HEK293 (cell line): ENCODE results near the gene FER1L5.

Source experiments
- CTCF ChIA-PET: fragments of 350-600 bp; formaldehyde crosslinking; extraction: SDS; loops from one replicate; lab custom pipeline; 2021; ENCODE audit warnings: antibody characterized with exemption; lab: Yijun Ruan, JAX
- POLR2A ChIA-PET: fragments of 300-600 bp; formaldehyde crosslinking; extraction: SDS; loops from one replicate; lab custom pipeline; 2020; ENCODE audit warnings: antibody characterized with exemption, inconsistent platforms; lab: Yijun Ruan, JAX
- H3K27ac ChIP-seq: fragments of 200-500 bp; sonication (Bioruptor generic); 2 replicates; pipeline ENCODE4 v1.5.1; 2014; ENCODE audit warnings: low read depth, low read length, control low read depth, inconsistent platforms; ENCODE audit errors: extremely low read depth
- H3K36me3 ChIP-seq, 2 experiments: fragments of 200-500 bp in 1 of 2; sonication (Bioruptor generic) in 1 of 2; 1 replicate in 1 of 2; 2 replicates in 1 of 2; pipeline ENCODE4 v1.5.1; 2014 to 2017; ENCODE audit warnings: inconsistent platforms in 2 of 2, low read length in 2 of 2; ENCODE audit not compliant: control insufficient read depth in 2 of 2, insufficient read depth in 1 of 2
- H3K4me1 ChIP-seq: fragments of 200-500 bp; sonication (Bioruptor generic); 2 replicates; pipeline ENCODE4 v1.5.1; 2014; ENCODE audit warnings: mild to moderate bottlenecking, low read length, inconsistent platforms; ENCODE audit not compliant: control insufficient read depth, insufficient read depth
- H3K4me3 ChIP-seq: 2 replicates; pipeline ENCODE4 v1.5.1; 2011; ENCODE audit warnings: low read depth, mild to moderate bottlenecking, control low read depth, low read length, moderate library complexity
- H3K9me3 ChIP-seq: fragments of 200-500 bp; sonication (Bioruptor generic); 2 replicates; pipeline ENCODE4 v1.5.1; 2014; ENCODE audit warnings: low read depth, low read length, inconsistent platforms; ENCODE audit not compliant: control insufficient read depth, insufficient read depth
- ELK4 ChIP-seq: IDR thresholded peaks from 2 replicates; pipeline ENCODE4 v1.6.1; 2011; ENCODE audit warnings: mild to moderate bottlenecking, low read depth, low read length, borderline replicate concordance
- KLF16 ChIP-seq: fragments of 450-650 bp; formaldehyde crosslinking; IDR thresholded peaks from 2 replicates; pipeline ENCODE4 v1.5.1; 2017; ENCODE audit warnings: missing biosample characterization, missing genetic modification characterization
- KLF7 ChIP-seq: fragments of 450-650 bp; formaldehyde crosslinking; IDR thresholded peaks from 2 replicates; pipeline ENCODE4 v1.5.1; 2016; ENCODE audit warnings: missing biosample characterization, missing genetic modification characterization, borderline replicate concordance
- PATZ1 ChIP-seq: fragments of 450-650 bp; formaldehyde crosslinking; IDR thresholded peaks from 2 replicates; pipeline ENCODE4 v1.5.1; 2016; ENCODE audit warnings: missing biosample characterization, missing genetic modification characterization
- PRDM1 ChIP-seq: fragments of 450-650 bp; formaldehyde crosslinking; IDR thresholded peaks from 2 replicates; pipeline ENCODE4; 2016; ENCODE audit warnings: missing biosample characterization, missing genetic modification characterization
- PRDM10 ChIP-seq: fragments of 450-650 bp; formaldehyde crosslinking; IDR thresholded peaks from 2 replicates; pipeline ENCODE4 v1.5.1; 2016; ENCODE audit warnings: missing biosample characterization, missing genetic modification characterization
- REPIN1 ChIP-seq: fragments of 450-650 bp; formaldehyde crosslinking; IDR thresholded peaks from 2 replicates; pipeline ENCODE4 v1.5.1; 2017; ENCODE audit warnings: missing biosample characterization, missing genetic modification characterization, low read depth
- SCRT2 ChIP-seq: fragments of 450-650 bp; formaldehyde crosslinking; IDR thresholded peaks from 2 replicates; pipeline ENCODE4 v1.5.1; 2016; ENCODE audit warnings: missing biosample characterization, missing genetic modification characterization
- SP2 ChIP-seq: fragments of 450-650 bp; formaldehyde crosslinking; IDR thresholded peaks from 2 replicates; pipeline ENCODE4 v1.5.1; 2016; ENCODE audit warnings: missing biosample characterization, missing genetic modification characterization
- ZBTB20 ChIP-seq: fragments of 450-650 bp; formaldehyde crosslinking; IDR thresholded peaks from 2 replicates; pipeline ENCODE4 v1.5.1; 2016; ENCODE audit warnings: missing biosample characterization, missing genetic modification characterization
- ZBTB26 ChIP-seq: fragments of 450-650 bp; formaldehyde crosslinking; optimal IDR thresholded peaks from 2 replicates; pipeline ENCODE3; 2016; ENCODE audit warnings: missing biosample characterization, mild to moderate bottlenecking, missing genetic modification characterization
- ZNF132 ChIP-seq: fragments of 450-650 bp; formaldehyde crosslinking; IDR thresholded peaks from 2 replicates; pipeline ENCODE4 v1.5.1; 2017; ENCODE audit warnings: missing biosample characterization, missing genetic modification characterization, borderline replicate concordance
- ZNF157 ChIP-seq: fragments of 450-650 bp; formaldehyde crosslinking; IDR thresholded peaks from 2 replicates; pipeline ENCODE4 v1.5.1; 2016; ENCODE audit warnings: missing biosample characterization, missing genetic modification characterization
- ZNF398 ChIP-seq: fragments of 450-650 bp; formaldehyde crosslinking; IDR thresholded peaks from 2 replicates; pipeline ENCODE4 v1.5.1; 2017; ENCODE audit warnings: missing biosample characterization, missing genetic modification characterization
- ZNF48 ChIP-seq: fragments of 450-650 bp; formaldehyde crosslinking; IDR thresholded peaks from 2 replicates; pipeline ENCODE4 v1.5.1; 2016; ENCODE audit warnings: missing biosample characterization, missing genetic modification characterization
- ZNF518A ChIP-seq: fragments of 450-650 bp; formaldehyde crosslinking; conservative IDR thresholded peaks from 2 replicates; pipeline ENCODE4 v1.5.1; 2016; ENCODE audit warnings: low read depth, missing biosample characterization, missing genetic modification characterization
- ZNF521 ChIP-seq: fragments of 450-650 bp; formaldehyde crosslinking; IDR thresholded peaks from 2 replicates; pipeline ENCODE4 v1.5.1; 2017; ENCODE audit warnings: missing biosample characterization, mild to moderate bottlenecking, missing genetic modification characterization
- ZNF544 ChIP-seq: fragments of 450-650 bp; formaldehyde crosslinking; IDR thresholded peaks from 2 replicates; pipeline ENCODE4 v1.5.0; 2017; ENCODE audit warnings: missing biosample characterization, missing genetic modification characterization
- ZNF549 ChIP-seq: fragments of 450-650 bp; IDR thresholded peaks from 2 replicates; pipeline ENCODE4 v1.5.1; 2018; ENCODE audit warnings: missing biosample characterization, missing genetic modification characterization, mild to moderate bottlenecking, inconsistent platforms, moderate library complexity
- ZNF654 ChIP-seq: fragments of 450-650 bp; formaldehyde crosslinking; IDR thresholded peaks from 2 replicates; pipeline ENCODE4 v1.5.1; 2016; ENCODE audit warnings: low read depth, missing biosample characterization, missing genetic modification characterization
- ZNF670 ChIP-seq: fragments of 450-650 bp; formaldehyde crosslinking; IDR thresholded peaks from 2 replicates; pipeline ENCODE4 v1.5.1; 2016; ENCODE audit warnings: missing biosample characterization, missing genetic modification characterization, low read depth
- ZNF843 ChIP-seq: fragments of 450-650 bp; formaldehyde crosslinking; IDR thresholded peaks from 2 replicates; pipeline ENCODE4 v1.5.1; 2016; ENCODE audit warnings: missing biosample characterization, missing genetic modification characterization
- ZSCAN23 ChIP-seq: fragments of 450-650 bp; formaldehyde crosslinking; IDR thresholded peaks from 2 replicates; pipeline ENCODE4 v1.5.1; 2016; ENCODE audit warnings: missing biosample characterization, missing genetic modification characterization

Gene FER1L5

GRCh38 chr2:96665083-96665569 lies 22.6 kb downstream of the FER1L5 start:
- POLR2A ChIA-PET: interaction anchor here (0.7 to 1.4 kb wide), 3 partner anchors 27 to 76 kb away, joined by 3 to 7 read pairs (median 4); partner anchors contain the start of gene KANSL3
- Histone ChIP-seq H3K4me3 (no peak overlapping the region), H3K4me1 (no peaks in the 10 kb centered on the region), H3K36me3 (no peaks in the 10 kb centered on the region), H3K9me3 (no peaks in the 10 kb centered on the region), H3K27ac (no peak overlapping the region)
- CTCF ChIA-PET: interaction anchor here (0.6 to 0.7 kb wide), 2 partner anchors 51 to 135 kb away, joined by 3 read pairs; no protein-coding TSS in a partner anchor
- TF ChIP-seq PRDM10 (tag by site-specific recombination) (peak; percentile 84), ZSCAN23 (tag by site-specific recombination) (no peak), ZNF48 (tag by site-specific recombination) (no peak), ZBTB26 (no peak), SP2 (no peak), SCRT2 (no peak), PRDM1 (tag by site-specific recombination) (peak; percentile 73), REPIN1 (tag by site-specific recombination) (no peak), KLF7 (tag by site-specific recombination) (no peak), KLF16 (tag by site-specific recombination) (no peak), ZNF521 (tag by site-specific recombination) (no peak), ZNF549 (no peak), ZNF518A (tag by site-specific recombination) (no peak), ZNF157 (no peak), ZBTB20 (tag by site-specific recombination) (no peak), ELK4 (no peak), ZNF544 (no peak), ZNF670 (tag by site-specific recombination) (no peak), ZNF654 (no peak), PATZ1 (tag by site-specific recombination) (no peak), ZNF398 (0 out of 2 replicates have a peak, but pooled peaks have one; percentile 12), ZNF843 (no peak), ZNF132 (tag by site-specific recombination) (no peak)
